GM18511 (cell line): Measurements from ENCODE around the gene GATA5.

Experiments
- ATAC-seq: cut with Tn5 transposase; IDR thresholded peaks from one replicate; pipeline ENCODE4 v1.9.1; 2021; ENCODE audit warnings: mild to moderate bottlenecking, moderate library complexity; ENCODE audit not compliant: unreplicated experiment

GATA5 gene

DNA sequence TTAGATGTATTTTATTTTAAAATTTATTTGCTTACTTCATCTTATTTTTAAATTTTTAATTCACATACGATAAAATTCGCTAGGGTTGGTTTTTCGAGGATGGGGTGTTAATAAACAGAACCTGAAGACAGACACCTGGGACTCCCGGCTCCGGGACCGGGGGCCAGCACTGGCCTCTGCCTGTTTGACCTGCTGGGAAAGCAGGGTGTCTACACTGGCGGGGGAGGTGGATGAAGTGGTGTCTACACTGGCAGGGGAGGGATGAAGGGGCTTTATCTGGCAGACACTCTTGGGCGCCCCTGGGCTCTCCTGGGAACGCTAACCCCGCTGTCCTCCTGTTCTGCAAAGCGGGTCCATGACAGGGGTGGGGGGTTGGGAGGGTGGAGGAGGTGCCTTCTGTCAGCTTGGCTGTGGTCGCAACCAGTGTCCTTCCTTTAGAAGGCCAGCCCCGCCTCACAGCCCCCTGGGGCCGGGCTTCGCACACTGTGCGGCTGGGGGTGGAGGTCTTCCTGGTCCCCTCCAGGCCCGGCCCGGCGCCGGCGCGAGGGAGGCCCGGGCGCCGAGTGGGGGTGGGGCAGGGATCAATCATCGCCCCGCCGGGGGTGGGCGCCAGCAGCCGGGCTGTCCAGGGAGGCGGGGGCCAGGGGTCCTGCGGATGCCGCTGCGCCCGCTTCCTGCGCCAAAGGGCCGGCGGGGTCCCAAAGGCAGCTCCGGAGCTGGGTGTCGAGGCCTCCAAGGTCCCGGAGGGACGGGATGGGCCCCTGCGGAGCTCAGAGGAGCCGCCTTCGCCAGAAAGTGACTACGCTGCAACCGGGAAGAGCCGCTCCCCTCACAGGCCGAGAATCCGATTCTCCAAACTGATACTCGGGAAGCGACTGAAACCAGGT, 1.8 kb downstream of the GATA5 start:
- ATAC-seq, result no peak

DNA sequence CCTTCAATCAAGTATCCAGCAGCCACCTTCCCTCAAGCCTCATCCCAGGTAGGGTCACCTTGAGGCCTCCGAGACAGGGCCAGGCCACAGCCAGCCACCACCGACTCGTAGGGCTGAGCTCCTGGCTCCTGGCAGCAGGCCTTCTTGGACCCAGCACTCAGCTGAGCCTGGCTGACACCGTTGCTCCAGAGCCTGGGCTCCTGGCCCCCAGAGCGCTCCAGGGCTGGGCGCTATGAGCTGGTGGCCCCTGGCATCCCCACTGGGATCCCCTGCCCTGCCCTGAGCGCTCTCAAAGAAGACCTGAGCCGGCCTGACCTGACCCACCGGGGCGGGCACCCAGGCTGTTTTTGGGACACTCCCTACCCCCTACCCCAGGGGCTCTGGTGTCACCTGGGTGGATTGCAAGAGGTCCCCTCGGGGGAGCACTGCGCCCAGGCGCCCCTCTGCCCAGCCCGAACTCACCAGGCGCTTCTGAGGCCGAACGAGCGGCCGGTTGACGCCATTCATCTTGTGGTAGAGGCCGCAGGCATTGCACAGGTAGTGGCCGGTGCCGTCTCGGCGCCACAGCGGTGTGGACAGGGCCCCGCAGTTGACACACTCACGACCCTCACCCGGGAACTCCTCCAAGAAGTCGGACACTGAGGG, 2.7 kb downstream of the GATA5 start:
- ATAC-seq, result no peak

DNA sequence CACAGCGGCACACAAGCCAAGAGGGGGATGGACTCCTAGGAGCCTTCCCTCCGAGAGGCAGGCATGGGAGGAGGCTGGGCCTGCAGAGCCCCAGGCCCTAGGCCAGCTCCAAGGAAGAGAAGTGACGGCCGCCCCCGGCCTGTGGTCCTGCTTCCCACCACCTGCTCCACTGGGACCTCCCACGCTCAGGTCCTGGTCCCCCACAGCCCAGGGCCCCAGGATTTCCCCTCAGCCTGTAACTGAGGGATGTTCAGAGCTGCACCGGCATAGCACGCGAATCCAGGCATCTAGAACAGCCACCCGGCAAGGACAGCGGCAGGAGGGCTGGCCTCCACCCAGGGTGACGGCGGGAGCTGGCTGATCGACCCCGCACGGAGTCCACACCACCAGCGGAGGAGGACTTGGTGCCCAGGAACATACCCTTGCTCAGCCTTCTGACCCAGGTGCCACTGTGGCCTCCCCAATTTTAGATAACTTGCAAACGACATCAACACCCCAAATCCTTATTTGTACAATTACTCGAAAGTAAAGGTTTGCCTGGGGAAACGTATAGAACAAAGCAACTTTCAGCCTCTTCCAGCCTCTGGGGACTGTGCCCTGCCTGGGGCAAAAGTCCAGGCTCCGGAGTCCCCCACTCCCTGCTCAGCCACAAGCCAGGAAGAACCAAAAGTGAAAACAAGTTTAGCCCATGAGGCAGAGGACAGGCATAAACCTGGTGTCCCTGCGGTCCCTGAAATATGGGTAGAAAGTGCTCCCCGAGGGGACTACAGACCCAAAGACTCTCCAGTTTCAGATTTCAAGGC, 3.5 kb downstream of the GATA5 start:
- no peak for ATAC-seq

DNA sequence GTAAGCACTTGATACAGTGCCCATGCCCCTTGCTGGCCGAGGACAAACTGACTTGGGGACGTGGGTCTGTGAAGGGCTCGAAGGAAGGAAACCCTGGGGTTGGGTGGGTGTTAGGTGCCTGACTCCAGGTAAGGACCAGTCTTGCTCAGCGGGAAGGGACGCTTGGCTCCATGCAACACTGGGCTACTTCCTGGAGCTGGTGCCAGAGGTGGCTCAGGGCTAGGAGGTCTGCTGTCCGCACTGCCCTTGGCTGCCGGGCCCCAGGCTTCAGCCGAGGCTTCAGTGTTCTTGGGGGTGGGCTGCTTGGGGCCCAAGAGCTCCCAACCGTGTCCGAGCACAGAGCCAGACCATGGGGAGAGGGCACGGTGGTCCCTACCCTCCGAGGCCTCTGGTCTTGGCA, 5.3 kb downstream of the GATA5 start:
- ATAC-seq, result no peak

DNA sequence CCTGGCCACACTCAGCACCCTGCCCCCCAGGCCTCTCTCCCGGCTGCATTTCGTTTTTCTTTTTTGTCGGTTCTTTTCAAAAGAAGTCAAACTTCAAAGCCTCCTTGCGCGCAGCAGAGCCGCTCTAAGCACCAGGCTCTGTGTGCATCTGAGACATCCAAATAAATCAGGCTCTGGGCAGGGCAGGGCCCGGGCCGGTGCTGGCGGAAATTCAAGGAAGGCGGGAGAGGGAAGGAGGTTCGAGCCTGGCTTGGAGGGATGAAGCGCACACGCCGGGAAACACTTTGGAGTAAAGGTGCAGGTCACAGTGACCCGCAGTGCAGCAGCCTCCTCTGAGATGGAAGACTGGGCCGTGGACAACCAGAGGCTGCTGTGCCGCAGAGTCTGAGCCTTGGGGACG, 5.8 kb downstream of the GATA5 start:
- ATAC-seq, result no peak

GRCh38 chr20:62469352-62469751, 6.4 kb downstream of the GATA5 start:
- ATAC-seq, result no peak

DNA sequence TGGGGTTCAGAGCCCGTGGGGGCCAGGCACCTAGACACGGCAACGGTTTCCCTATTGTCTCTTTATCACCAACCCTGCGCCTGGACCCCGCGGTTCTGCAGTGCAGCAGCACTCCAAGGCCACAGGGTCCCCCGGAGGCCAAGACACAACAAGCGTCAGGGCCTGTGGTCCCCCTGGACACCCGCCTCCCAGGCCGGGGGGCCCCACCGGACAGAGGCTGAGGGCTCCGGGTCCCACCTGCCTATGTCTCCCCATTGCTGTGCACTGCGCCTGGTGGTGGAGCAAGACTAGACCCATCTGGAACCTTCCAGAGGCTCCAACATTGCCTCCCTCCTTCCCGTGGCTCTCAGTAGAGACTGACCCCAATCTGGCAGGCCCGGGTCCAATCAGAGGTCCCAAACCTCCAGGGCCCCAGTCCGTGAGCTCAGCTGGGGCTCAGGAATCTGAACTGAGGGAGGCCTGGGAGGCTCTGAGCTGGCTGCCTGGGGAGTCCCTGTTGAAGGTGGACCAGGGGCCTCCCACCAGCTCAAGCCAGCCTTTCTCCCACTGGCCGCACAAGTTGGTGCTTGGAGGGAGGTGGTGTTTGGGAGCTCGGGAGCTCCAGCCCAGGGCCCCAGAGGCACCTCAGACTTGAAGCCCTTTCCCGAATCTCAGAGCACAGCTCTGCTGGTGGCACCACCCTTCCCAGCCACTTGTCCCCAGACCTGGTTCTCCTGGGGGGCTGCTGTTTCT, 8.8 kb downstream of the GATA5 start:
- no peak for ATAC-seq

GRCh38 chr20:62466072-62466760, 9.6 kb downstream of the GATA5 start:
- ATAC-seq, result no peak

DNA sequence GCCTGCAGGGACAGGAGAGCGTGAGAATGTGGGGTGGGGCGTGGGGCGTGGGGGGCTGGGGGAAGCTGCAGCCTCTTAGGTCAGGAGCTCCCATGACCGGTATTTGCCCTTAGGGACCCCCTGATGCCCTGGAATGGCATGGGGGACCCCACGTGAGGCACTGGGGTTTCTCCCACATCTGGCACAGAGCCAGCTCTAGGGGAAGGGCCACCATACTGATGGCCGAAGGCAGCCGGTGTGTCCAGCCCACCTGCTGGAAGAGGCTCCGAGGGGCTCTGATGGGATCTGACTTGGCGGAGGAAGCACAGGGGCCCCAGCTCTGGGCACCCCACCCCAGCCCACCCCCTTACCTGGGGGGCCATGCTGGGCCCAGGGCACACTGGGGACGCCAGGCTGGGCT, 10.8 kb downstream of the GATA5 start:
- ATAC-seq, result no peak

DNA sequence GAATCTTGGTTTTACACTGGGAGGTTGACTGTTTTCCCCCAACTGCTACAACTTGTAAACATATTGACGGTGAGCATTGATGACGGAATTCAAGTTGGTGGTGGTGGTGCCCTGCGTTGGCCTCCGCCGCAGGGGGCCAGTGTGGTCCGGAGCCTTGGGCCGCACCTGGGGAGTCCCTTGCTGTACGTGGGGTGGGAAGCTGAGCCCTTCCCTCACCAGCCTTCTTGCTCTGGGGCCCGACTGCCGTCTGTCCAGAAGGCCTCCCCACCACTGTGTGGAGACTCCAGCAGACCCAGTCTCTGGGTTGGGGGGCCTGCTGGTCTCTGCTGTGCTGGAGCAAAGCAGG, 11.4 kb downstream of the GATA5 start:
- ATAC-seq, result no peak

DNA sequence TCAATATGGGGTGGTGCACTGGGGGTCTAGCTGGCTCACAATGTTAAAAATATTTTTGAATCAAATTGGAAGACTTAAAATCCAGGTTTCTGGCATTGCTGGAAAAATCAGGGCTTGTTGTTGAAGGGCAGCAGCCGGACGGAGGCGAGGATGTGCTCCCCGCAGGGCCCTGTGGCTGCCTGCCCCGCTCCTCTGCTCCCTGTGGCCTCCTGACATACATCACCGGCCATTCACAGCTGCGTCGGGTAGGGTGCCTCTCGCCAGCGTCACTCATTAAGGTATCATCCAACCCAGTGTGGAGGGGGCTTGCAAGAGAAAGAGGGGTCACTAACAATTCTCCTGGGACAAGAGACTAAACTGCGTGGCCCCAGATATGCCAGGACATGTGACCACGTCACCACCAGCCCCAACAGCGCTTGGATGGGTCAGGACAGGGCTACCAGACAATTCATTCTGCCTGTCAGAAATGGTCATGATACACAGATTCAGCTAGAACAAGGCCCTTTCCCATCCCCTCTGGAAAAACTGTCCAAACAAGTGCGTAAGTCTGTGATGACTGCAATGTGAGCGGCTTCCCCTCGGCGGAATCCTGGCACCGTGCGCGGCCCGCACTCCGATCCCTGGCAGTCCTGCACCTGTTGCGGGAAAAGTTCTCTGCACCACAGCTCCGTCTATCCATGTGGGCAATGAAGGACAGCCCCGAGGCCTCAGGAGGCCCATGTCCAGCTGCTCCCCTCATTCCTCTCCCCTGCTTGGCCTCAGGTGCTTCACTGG, 12.0 kb downstream of the GATA5 start:
- no peak for ATAC-seq

DNA sequence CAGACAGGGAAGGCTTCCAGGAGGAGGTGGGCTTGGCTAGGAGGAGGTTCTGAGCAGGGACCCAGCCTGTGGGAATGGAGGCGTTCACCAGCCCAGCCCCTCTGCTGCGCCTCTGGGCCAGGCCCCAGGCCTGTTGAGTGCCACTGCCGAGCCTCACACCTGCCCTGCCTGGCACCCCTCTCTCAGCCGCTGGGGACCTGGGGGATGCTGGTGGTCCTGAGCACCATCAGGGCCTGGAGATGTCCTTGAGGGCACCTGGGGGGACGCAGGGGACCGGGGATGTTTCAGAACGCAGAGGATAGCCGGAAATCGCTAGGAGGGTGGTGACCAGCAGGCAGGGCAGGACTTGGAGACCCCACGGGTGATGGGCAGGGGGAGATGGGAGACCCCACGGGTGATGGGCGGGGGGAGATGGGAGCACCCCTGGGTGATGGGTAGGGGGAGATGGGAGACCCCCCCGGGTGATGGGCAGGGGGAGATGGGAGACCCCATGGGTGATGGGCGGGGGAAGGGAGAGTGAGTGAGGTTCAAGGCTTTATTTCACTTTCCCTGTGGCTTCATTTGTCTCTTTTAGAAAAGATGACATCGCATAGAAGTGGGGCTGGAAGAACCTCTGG, 12.7 kb downstream of the GATA5 start:
- ATAC-seq, result no peak

DNA sequence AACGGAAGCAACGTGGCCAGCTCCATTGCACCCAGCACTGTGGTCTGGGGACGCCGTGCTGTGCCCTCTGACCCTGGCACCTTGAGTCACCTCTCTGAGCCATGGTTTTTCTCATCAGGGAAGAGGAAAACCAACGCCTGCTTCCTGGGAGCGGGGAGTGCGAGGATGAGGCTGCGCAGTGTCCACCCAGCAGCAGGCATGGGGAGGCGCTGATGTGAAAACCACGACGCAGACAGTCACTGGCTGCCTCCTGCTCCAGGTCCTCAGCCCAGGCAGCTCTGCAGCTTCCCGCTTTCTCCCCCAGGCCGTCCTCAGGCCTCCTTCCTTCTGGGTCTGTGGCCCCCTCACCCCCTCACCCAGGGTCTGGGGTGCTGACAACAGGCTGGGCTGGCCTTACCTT, 14.0 kb downstream of the GATA5 start:
- no peak for ATAC-seq

DNA sequence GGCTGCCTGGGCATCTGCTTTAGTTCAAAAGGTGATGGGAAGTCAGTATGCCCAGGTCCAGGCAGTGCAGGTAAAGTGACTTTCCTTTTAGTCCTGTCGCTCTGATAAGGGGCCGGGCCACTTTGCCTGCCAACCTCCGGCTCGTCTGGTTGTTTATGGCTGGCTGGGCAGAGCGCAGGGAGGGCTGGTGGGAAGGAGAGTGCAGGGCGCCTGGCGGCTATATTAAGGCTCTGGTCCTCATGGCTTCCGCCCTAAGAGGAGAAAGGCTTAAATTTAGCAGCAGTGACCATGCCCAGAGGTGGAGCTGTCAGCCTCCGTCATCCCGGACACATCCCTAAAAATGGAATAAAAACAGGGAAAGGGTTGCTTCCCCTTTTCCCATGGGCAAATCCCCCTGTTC, 14.6 kb downstream of the GATA5 start:
- ATAC-seq, result no peak

DNA sequence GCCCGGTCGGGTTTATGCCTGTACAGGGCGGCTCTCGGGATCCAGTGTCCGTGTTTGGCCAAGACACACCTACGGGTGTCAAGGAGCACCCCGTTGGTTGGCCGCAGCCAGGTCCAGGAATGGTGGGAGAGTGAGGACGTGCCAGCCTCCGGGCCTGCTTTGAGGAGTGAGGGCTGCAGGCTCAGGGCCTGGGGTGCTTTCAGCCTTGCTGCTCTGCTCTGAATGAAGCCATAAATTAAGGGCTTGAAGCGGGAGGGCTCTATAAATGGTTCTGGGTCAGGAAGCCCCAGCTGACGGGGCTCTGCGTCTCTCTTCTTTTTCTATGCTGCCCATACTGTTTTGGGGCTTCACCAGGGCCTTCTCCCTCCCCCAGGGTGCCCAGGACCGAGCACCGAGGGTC, 15.1 kb downstream of the GATA5 start:
- ATAC-seq, result no peak

GRCh38 chr20:62459488-62459887, 16.3 kb downstream of the GATA5 start:
- ATAC-seq, result no peak

GRCh38 chr20:62458275-62459251, 17.2 kb downstream of the GATA5 start:
- no peak for ATAC-seq

DNA sequence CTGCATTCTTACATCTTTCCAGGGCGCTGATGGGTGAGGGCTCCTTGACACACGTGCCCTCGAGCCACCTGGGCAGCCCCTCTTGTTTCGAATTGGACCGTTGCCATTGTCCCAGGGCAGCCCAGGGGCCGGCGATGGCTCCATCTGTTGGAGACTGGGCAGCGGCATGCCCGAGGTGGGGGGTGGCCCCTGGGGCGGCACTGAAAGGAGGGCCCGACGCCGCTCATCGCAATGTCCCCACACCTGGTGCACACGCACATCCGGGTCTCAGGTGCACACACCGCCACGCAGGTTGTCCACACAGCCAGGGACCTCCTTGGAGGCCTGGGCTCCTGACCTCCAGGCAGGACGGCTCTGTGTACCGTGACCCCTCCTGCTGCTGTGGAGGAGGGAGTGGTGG, 18.0 kb downstream of the GATA5 start:
- no peak for ATAC-seq
